ENCODE measurements around the gene PTH1R. TPM values are rescaled to one million over a fixed set of nuclear protein-coding genes. Genes with fewer than 3 reads are reported as not detected.
A peak's percentile ranks its signal among the peaks of the same experiment; 100 is the strongest.

Gene PTH1R
- total and polyA plus RNA-seq, 11 donors = 2.1 to 23.4 (median 6.5) TPM

- DNase-seq (peak in 2 of 5 donors; percentile 11 to 15), ATAC-seq (no peak)
- Histone ChIP-seq H3K4me1 (peaks cover 0 to 24% (median 7%) of the 10 kb centered on the region in 12 donors), H3K9me3 (no peaks in the 10 kb centered on the region), H3K27me3 (peaks cover 0 to 17% (median 0%) of the 10 kb centered on the region in 9 donors), H3K4me3 (no peak overlapping the region), H3K27ac (no peak overlapping the region), H3K36me3 (no peaks in the 10 kb centered on the region)
- intact Hi-C loops (cut with DNase I) = no loop called here
- no peak for TF ChIP-seq CTCF (IDR thresholded peaks at IDR 0.05)
- no peak for TF ChIP-seq POLR2A (IDR thresholded peaks at IDR 0.05)
- WGBS, 4 donors = 78 to 85% (median 82%) methylated on average over 2 to 3 of the region's 3 CpGs
These were observed 23.5 kb downstream of the PTH1R start for GRCh38 chr3:46901061-46901460.

GRCh38 chr3:46901591-46902187 is 24.2 kb downstream of the PTH1R start:
- 92 to 98% (median 95%) methylated on average over 4 to 17 of the region's 17 CpGs for WGBS, 4 donors
- TF ChIP-seq CTCF (IDR thresholded peaks at IDR 0.05) (no peak), POLR2A (IDR thresholded peaks at IDR 0.05) (no peak)
- H3K9me3 ChIP-seq = no peaks in the 10 kb centered on the region
- H3K4me3 ChIP-seq = no peak overlapping the region
- peak in 2 of 5 donors; percentile 19 to 20 for DNase-seq
- H3K36me3 ChIP-seq = no peaks in the 10 kb centered on the region
- intact Hi-C loops (cut with DNase I) = no loop called here
- H3K27ac ChIP-seq = no peak overlapping the region
- H3K4me1 ChIP-seq = peaks cover 0 to 23% (median 7%) of the 10 kb centered on the region in 12 donors
- peaks cover 0 to 17% (median 0%) of the 10 kb centered on the region in 9 donors for H3K27me3 ChIP-seq
- ATAC-seq = no peak

- Histone ChIP-seq H3K27ac (no peak overlapping the region), H3K27me3 (peaks cover 0 to 17% (median 0%) of the 10 kb centered on the region in 9 donors), H3K9me3 (no peaks in the 10 kb centered on the region), H3K4me3 (no peak overlapping the region), H3K4me1 (peaks cover 0 to 23% (median 7%) of the 10 kb centered on the region in 12 donors), H3K36me3 (no peaks in the 10 kb centered on the region)
- no peak for ATAC-seq
- peak in 2 of 5 donors; percentile 22 to 23 for DNase-seq
- 94 to 97% (median 96%) methylated on average over 13 to 15 of the region's 15 CpGs for WGBS, 4 donors
- intact Hi-C loops (cut with DNase I) = no loop called here
- no peak for TF ChIP-seq POLR2A (IDR thresholded peaks at IDR 0.05)
- no peak for TF ChIP-seq CTCF (IDR thresholded peaks at IDR 0.05)
These were observed 24.7 kb downstream of the PTH1R start for GRCh38 chr3:46902188-46902631.

- TF ChIP-seq POLR2A (IDR thresholded peaks at IDR 0.05) (no peak), CTCF (IDR thresholded peaks at IDR 0.05) (no peak)
- peak in 2 of 4 donors; percentile 5 to 26 for ATAC-seq
- H3K27ac ChIP-seq = no peak overlapping the region
- H3K4me1 ChIP-seq = peaks cover 0 to 27% (median 8%) of the 10 kb centered on the region in 12 donors
- H3K4me3 ChIP-seq = no peak overlapping the region
- peak in 2 of 5 donors; percentile 33 to 43 for DNase-seq
- no peaks in the 10 kb centered on the region for H3K9me3 ChIP-seq
- WGBS, 4 donors = 75 to 85% (median 81%) methylated on average over 13 to 21 of the region's 21 CpGs
- intact Hi-C loops (cut with DNase I) = loop anchor here in 1 of 10 donors (2.0 kb wide), 1 partner anchor 199 kb away; no protein-coding TSS in a partner anchor
- peaks cover 0 to 6% (median 0%) of the 10 kb centered on the region in 9 donors for H3K27me3 ChIP-seq
- no peaks in the 10 kb centered on the region for H3K36me3 ChIP-seq
These were observed 26.1 kb downstream of the PTH1R start for GRCh38 chr3:46903341-46904302.

All from heart left ventricle (tissue), 16 donors.